Thyroid gland (tissue), 4 donors: Measurements from ENCODE around the gene CD93. TPM values are rescaled to one million over a fixed set of nuclear protein-coding genes. Genes with fewer than 3 reads are reported as not detected.

Experiments
- DNase-seq, 2 donors: peaks; one replicate each; pipeline ENCODE4 v3.0.0-alpha.2; 2019
- H3K27ac ChIP-seq, 3 donors: fragments of 200-600 bp; sonication (generic); 1 replicate in 2 of 3; 2 replicates in 1 of 3; pipeline ENCODE4 v1.5.1; 2016 to 2019; ENCODE audit warnings: mild to moderate bottlenecking in 1 of 3, moderate library complexity in 1 of 3
- H3K27me3 ChIP-seq: fragments of 200-600 bp; sonication (generic); one replicate; pipeline ENCODE4 v1.5.1; 2019
- H3K36me3 ChIP-seq, 2 donors: fragments of 200-600 bp; sonication (generic); one replicate each; pipeline ENCODE4 v1.5.1; 2016 to 2019
- H3K4me1 ChIP-seq, 2 donors: fragments of 200-600 bp; sonication (generic); one replicate each; pipeline ENCODE4 v1.5.1; 2017 to 2019
- H3K4me3 ChIP-seq, 3 donors: fragments of 200-600 bp; sonication (generic); replicated peaks in 1 of 3; 1 replicate in 2 of 3; 2 replicates in 1 of 3; pipeline ENCODE4 v1.5.1; 2016; ENCODE audit warnings: mild to moderate bottlenecking in 1 of 3
- H3K9me3 ChIP-seq: fragments of 200-600 bp; sonication (generic); one replicate; pipeline ENCODE4 v1.5.1; 2017
- CTCF ChIP-seq, 6 experiments: fragments of 200-600 bp in 3 of 6; fragments of 450-650 bp in 3 of 6; sonication (generic) in 3 of 6; IDR thresholded peaks; one replicate each; pipeline ENCODE4 v1.5.1; 2016 to 2019; ENCODE audit warnings: antibody characterized with exemption in 6 of 6, mild to moderate bottlenecking in 2 of 6, inconsistent platforms in 1 of 6, moderate library complexity in 1 of 6
- POLR2A ChIP-seq, 2 donors: fragments of 450-650 bp; IDR thresholded peaks; one replicate each; pipeline ENCODE4 v1.6.1; 2017; ENCODE audit warnings: antibody characterized with exemption in 2 of 2, mild to moderate bottlenecking in 2 of 2, moderate library complexity in 1 of 2
- WGBS, 2 donors: methylation state at CpG; one replicate each; pipeline ENCODE4 v1.1.5; 2017; 5-methylcytosine and 5-hydroxymethylcytosine counted together
- intact Hi-C: fragments of 100-400 bp; cut with DNase I; formaldehyde crosslinking; loops from one replicate; pipeline ENCODE4 v1.15.1; 2023
- total RNA-seq, 4 donors: library from RNA; depleted of rRNA; stranded (reverse); fragments of >200 nt; gene quantifications; one replicate each; pipeline ENCODE4 v1.2.3, GENCODE V29; 2016

The CD93 gene
- total RNA-seq, 4 donors from 2014 or later, result 13.6 to 53.8 (median 24.0) TPM

- Histone ChIP-seq H3K4me3 (no peak overlapping the region), H3K4me1 (peaks cover 0 to 13% of the 10 kb centered on the region in 2 donors), H3K36me3 (no peaks in the 10 kb centered on the region), H3K27me3 (no peaks in the 10 kb centered on the region), H3K27ac (no peak overlapping the region), H3K9me3 (no peaks in the 10 kb centered on the region)
- DNase-seq, result no peak
- 57 to 66% methylated on average over 3 of the region's 3 CpGs for WGBS, 2 donors
- no peak for TF ChIP-seq POLR2A (IDR thresholded peaks at IDR 0.05)
- no peak for TF ChIP-seq CTCF (IDR thresholded peaks at IDR 0.05)
- intact Hi-C loops, result no loop called here
These were observed 19.1 kb upstream of the CD93 start for GRCh38 chr20:23105193-23105592.

- H3K4me3 ChIP-seq, result no peak overlapping the region
- DNase-seq, result no peak
- no peak for TF ChIP-seq POLR2A (IDR thresholded peaks at IDR 0.05)
- H3K36me3 ChIP-seq, result no peaks in the 10 kb centered on the region
- no peaks in the 10 kb centered on the region for H3K27me3 ChIP-seq
- peaks cover 0 to 13% of the 10 kb centered on the region in 2 donors for H3K4me1 ChIP-seq
- intact Hi-C loops, result no loop called here
- peak overlapping the region in 2 of 3 donors; percentile 33 to 36 for H3K27ac ChIP-seq
- no peaks in the 10 kb centered on the region for H3K9me3 ChIP-seq
- WGBS, 2 donors, result 80% methylated on average over 11 of the region's 11 CpGs
These were observed 17.3 kb upstream of the CD93 start for GRCh38 chr20:23103284-23104018.

- 92 to 95% methylated on average over 5 of the region's 5 CpGs for WGBS, 2 donors
- Histone ChIP-seq H3K9me3 (no peaks in the 10 kb centered on the region), H3K27ac (no peak overlapping the region), H3K4me3 (no peak overlapping the region), H3K36me3 (no peaks in the 10 kb centered on the region), H3K27me3 (no peaks in the 10 kb centered on the region), H3K4me1 (peaks cover 0 to 12% of the 10 kb centered on the region in 2 donors)
- intact Hi-C loops, result no loop called here
- no peak for DNase-seq
- TF ChIP-seq CTCF (IDR thresholded peaks at IDR 0.05), result no peak
- no peak for TF ChIP-seq POLR2A (IDR thresholded peaks at IDR 0.05)
These were observed 15.7 kb upstream of the CD93 start for GRCh38 chr20:23101696-23102406.

- no peak for DNase-seq
- Histone ChIP-seq H3K27ac (no peak overlapping the region), H3K4me3 (no peak overlapping the region), H3K36me3 (no peaks in the 10 kb centered on the region), H3K9me3 (no peaks in the 10 kb centered on the region), H3K4me1 (peaks cover 0 to 6% of the 10 kb centered on the region in 2 donors), H3K27me3 (no peaks in the 10 kb centered on the region)
- TF ChIP-seq POLR2A (IDR thresholded peaks at IDR 0.05) (no peak), CTCF (IDR thresholded peaks at IDR 0.05) (no peak)
- intact Hi-C loops, result no loop called here
These were observed 14.6 kb upstream of the CD93 start for GRCh38 chr20:23100720-23101107.

GRCh38 chr20:23099791-23100719 is 13.9 kb upstream of the CD93 start:
- WGBS, 2 donors, result 55 to 77% methylated on average over 6 to 13 of the region's 13 CpGs
- Histone ChIP-seq H3K4me3 (no peak overlapping the region), H3K36me3 (no peaks in the 10 kb centered on the region), H3K9me3 (no peaks in the 10 kb centered on the region), H3K27me3 (no peaks in the 10 kb centered on the region), H3K4me1 (peaks cover 0 to 4% of the 10 kb centered on the region in 2 donors), H3K27ac (no peak overlapping the region)
- no peak for DNase-seq
- TF ChIP-seq CTCF (IDR thresholded peaks at IDR 0.05), result no peak
- no peak for TF ChIP-seq POLR2A (IDR thresholded peaks at IDR 0.05)
- intact Hi-C loops, result no loop called here
